ENCODE data around the gene USP6.

DNA sequence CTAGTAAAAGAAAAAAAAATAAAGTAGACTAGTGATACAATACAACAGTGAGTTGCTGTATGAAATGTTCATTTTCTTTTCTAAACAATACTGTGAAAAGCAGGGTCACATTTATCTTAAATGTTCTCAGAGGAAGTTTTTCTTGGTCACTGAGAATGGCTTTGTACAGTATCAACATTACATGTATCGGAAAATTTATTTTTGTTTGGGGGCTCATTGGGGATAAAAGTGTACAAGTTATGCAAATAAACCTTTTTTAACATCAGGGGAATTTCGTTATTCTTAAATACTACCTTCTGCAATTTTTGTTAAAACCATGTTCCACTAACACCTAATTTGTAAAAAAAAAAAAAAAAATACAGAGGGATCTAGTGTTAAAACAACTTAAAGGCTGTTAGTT lies 84.5 kb downstream of the USP6 start:
- TF ChIP-seq, protein P1, sequence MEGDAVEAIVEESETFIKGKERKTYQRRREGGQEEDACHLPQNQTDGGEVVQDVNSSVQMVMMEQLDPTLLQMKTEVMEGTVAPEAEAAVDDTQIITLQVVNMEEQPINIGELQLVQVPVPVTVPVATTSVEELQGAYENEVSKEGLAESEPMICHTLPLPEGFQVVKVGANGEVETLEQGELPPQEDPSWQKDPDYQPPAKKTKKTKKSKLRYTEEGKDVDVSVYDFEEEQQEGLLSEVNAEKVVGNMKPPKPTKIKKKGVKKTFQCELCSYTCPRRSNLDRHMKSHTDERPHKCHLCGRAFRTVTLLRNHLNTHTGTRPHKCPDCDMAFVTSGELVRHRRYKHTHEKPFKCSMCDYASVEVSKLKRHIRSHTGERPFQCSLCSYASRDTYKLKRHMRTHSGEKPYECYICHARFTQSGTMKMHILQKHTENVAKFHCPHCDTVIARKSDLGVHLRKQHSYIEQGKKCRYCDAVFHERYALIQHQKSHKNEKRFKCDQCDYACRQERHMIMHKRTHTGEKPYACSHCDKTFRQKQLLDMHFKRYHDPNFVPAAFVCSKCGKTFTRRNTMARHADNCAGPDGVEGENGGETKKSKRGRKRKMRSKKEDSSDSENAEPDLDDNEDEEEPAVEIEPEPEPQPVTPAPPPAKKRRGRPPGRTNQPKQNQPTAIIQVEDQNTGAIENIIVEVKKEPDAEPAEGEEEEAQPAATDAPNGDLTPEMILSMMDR (IDR thresholded peaks at IDR 0.05 in 4 of 5, conservative IDR thresholded peaks at IDR 0.05 in 1 of 5): no peak
- TF ChIP-seq POLR2A (IDR thresholded peaks at IDR 0.05): no peak
